Measurements from ENCODE around the gene KDM8.

DNA sequence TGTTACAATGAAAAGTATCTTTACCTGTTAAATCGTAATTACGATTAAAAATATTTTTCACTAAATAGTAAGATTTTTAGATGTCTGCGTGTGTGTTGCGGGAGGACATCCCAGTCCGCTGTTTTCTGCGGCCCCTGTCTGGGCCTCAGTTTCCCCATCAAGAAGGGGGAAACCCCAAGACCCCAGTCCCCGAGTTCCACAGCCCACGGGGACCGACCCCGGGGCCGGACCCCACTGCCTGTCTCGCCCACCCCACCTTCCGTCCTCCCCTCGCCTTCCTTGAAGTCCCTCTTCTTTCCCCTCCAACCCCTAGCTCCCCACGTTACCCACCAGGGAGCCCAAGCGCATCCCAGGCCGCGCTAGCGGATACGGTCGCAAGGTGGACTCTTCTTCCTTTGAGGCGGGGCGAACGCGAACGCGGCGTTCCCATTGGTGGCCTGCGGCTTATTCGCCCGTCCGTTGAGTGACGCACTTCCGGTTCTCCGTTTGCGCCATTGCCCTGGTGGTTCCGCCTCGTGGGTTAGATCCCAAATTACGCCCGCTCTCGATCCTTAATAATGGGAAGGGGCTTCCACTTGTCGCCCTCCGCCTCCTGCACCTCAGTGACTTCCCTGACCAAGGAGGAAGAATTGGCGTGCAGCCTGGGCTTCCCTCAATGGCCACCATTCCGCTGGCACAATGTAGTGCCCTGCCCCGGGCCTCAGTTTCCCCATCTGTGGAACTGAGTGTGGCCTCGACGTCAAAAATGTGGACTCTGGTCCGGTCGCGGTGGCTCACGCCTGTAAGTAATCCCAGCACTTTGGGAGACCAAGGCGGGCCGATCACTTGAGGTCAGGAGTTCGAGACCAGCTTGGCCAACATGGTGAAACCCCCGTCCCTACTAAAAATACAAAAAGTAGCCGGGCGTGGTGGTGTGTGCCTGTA, 65.3 kb downstream of the KDM8 start, which contains the start of gene NSMCE1:
- TF ChIP-seq, protein P1, sequence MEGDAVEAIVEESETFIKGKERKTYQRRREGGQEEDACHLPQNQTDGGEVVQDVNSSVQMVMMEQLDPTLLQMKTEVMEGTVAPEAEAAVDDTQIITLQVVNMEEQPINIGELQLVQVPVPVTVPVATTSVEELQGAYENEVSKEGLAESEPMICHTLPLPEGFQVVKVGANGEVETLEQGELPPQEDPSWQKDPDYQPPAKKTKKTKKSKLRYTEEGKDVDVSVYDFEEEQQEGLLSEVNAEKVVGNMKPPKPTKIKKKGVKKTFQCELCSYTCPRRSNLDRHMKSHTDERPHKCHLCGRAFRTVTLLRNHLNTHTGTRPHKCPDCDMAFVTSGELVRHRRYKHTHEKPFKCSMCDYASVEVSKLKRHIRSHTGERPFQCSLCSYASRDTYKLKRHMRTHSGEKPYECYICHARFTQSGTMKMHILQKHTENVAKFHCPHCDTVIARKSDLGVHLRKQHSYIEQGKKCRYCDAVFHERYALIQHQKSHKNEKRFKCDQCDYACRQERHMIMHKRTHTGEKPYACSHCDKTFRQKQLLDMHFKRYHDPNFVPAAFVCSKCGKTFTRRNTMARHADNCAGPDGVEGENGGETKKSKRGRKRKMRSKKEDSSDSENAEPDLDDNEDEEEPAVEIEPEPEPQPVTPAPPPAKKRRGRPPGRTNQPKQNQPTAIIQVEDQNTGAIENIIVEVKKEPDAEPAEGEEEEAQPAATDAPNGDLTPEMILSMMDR (IDR thresholded peaks at IDR 0.05): peak; percentile 11
- no peak for TF ChIP-seq EZH2 (IDR thresholded peaks at IDR 0.05; ENCODE audit: borderline replicate concordance, insufficient read depth, low read depth, low read length, poor library complexity, severe bottlenecking)
